Cardiac fibroblast (primary cell): Measurements from ENCODE around the gene POLR1H.
A peak's percentile ranks its signal among the peaks of the same experiment; 100 is the strongest.
"Not testable (repeated sequence)": the region's sequence is repeated elsewhere in the genome, so short reads cannot be mapped to it uniquely, and the experiment has no call there.

Experiments used
- DNase-seq, 2 donors: peaks; one replicate each; pipeline versions ENCODE4 v3.0.0 to v3.0.0-alpha.2; 2010; ENCODE audit warnings: low read depth in 2 of 2
- H3K4me3 ChIP-seq, 2 donors: replicated peaks in 1 of 2; 1 replicate in 1 of 2; 2 replicates in 1 of 2; pipeline ENCODE4 v1.5.1; 2011; ENCODE audit warnings: low read depth in 2 of 2, low read length in 2 of 2, mild to moderate bottlenecking in 2 of 2, moderate library complexity in 1 of 2
- TF ChIP-seq, protein P1 (sequence below): IDR thresholded peaks from one replicate; pipeline ENCODE4 v1.5.1; 2011; ENCODE audit warnings: low read depth, mild to moderate bottlenecking, low read length, inconsistent platforms

POLR1H gene, protein sequence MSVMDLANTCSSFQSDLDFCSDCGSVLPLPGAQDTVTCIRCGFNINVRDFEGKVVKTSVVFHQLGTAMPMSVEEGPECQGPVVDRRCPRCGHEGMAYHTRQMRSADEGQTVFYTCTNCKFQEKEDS

DNA sequence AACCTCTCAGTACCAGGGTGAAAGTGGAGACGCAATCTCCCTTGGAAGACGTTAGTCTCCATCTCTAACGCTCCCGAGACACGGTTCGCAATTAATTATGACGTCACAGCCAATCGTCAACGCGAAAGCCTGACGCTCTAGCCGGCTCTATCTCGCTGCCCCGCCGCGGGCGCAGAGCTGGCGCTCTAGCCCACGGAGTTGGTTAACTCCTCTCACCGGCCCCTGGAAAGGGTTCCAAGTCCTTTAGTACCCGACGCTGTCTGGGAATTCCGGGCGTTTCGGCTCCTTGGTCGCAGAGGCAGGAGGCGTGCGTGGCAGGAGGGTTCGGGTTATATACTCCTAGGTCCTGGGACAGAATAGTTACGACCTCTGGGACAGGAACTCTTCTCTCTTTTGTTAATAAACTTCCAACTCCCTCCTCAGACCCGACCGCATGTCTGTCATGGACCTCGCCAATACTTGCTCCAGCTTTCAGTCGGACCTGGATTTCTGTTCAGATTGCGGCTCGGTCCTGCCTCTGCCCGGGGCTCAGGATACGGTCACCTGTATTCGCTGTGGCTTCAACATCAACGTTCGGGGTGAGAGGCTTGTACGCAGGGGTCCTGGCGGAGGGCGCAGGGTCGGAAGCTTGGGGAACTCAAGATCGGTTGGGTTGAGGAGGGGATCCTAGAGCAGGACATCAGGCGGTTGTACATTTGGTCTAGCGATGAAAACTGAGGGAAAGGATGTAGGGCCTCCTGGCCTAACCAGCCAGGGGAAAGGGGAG is at the start of gene POLR1H:
TSS of gene POLR1H (plus strand) at position 174 of the 766 bp plus-strand sequence. CDS start at position 434, 260 bp downstream.
- peak within 1 kb of the TSS; percentile 75 to 84 for H3K4me3 ChIP-seq
- peak; percentile 97 for DNase-seq
- TF ChIP-seq, protein P1, sequence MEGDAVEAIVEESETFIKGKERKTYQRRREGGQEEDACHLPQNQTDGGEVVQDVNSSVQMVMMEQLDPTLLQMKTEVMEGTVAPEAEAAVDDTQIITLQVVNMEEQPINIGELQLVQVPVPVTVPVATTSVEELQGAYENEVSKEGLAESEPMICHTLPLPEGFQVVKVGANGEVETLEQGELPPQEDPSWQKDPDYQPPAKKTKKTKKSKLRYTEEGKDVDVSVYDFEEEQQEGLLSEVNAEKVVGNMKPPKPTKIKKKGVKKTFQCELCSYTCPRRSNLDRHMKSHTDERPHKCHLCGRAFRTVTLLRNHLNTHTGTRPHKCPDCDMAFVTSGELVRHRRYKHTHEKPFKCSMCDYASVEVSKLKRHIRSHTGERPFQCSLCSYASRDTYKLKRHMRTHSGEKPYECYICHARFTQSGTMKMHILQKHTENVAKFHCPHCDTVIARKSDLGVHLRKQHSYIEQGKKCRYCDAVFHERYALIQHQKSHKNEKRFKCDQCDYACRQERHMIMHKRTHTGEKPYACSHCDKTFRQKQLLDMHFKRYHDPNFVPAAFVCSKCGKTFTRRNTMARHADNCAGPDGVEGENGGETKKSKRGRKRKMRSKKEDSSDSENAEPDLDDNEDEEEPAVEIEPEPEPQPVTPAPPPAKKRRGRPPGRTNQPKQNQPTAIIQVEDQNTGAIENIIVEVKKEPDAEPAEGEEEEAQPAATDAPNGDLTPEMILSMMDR: no peak

DNA sequence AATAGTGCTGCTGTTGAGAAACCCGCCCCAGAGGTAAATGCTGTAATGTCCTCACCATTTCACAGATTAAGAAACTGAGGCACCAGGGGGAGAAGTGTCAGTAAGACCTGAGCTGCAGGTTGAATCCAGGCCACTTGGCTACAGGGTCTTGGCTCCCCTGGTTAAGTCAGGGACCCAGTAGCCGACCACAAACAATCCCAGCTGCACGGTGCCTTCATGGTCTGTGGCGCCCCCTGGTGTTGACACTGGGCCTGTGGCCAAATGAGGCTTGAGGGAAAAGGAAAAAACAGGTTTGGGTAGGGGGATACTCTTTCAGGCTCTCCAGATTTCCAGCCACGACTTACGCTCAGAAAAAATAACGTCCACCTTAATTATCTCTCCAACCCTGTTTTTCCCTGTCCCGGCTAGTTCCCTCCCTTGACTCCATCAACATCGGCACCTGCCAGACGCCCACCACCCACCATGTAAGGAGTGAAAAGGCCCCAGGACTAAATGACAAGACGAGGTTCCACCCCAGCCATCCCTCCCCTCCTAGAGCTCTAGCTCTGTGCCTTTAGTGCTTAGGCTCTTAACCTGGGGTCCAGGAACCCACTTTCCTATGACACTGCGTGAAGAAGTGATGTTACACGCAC is 47.7 kb upstream of the POLR1H start:
- TF ChIP-seq, protein P1: peak; percentile 84
- DNase-seq: peak in 1 of 2 donors; percentile 12
- H3K4me3 ChIP-seq: no peak overlapping the region

DNA sequence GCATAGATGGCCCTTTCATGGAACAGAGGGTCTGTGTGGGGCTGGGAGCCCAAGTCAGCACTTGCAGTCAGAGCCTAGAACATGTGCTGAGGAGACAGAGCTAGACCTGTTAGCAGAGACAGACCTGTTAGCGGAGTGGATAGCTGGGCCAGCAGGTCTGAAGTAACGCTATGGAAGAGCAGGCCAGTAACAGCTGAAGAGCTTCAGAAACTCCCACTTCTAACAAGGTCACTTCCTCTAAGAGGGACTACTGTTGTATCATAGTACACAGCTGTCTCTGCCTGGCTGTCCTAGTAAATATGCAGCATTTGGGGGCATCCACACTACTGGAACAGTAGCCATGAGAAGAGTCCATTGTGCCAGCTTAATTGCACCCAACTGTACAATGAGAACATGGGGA is 41.2 kb upstream of the POLR1H start:
- no peak for DNase-seq
- TF ChIP-seq, protein P1: no peak
- no peak overlapping the region for H3K4me3 ChIP-seq

DNA sequence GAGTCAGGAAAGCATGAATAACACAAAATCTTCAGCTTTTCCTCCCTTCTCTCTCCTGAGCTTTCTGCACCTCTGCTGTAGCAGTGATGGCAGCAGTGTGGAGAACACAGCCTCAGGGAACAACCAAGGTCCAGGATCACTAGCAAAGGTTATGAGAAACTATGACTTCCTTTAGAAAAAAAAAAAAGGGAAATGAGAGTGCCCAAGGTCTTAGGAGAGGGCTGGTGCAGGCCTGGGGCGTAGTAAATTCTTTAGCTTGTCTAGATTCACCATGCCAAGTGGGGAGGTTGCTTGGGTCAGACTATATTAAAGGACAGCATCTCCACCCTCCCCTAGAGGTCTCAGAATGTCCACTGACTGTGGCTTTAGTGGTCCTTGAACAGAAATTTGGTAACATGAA is 40.4 kb upstream of the POLR1H start:
- TF ChIP-seq, protein P1: no peak
- DNase-seq: no peak

DNA sequence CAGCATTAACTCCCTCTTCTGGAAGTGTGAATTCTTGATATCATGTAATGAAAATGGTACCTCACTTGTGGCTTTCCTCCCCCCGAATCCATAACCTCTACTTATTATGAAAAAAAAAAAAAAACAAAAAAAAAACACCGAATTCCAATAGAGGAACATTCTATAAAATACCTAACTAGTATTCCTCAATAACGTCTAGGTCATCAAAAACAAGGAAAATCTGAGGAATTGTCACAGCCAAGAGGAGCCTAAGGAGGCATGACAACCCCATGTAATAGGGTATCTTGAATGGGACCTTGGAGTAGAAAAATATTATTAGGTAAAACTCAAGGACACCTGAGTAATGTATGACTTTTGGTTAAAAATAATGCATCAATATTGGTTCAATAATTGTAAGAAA is 38.9 kb upstream of the POLR1H start:
- no peak overlapping the region for H3K4me3 ChIP-seq
- no peak for DNase-seq
- TF ChIP-seq, protein P1: no peak

More for the DNA sequence above, 40.4 kb upstream of the POLR1H start:
- H3K4me3 ChIP-seq: no peak overlapping the region

DNA sequence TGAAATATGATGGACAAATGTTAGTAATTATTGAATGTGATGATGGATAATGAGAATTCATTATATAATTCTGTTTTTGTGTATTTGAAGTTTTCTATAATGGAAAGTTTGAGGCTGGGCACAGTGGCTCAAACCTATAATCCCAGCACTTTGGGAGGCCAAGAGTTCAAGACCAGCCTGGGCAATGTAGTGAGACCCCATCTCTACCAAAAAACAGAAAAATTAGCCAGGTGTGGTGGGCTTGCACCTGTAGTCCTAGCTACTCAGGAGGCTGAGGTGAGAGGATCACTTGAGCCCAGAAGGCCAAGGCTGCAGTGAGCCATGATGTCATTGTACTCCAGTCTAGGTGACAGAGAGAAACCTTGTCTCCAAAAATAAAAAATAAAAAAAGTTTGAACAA is 38.4 kb upstream of the POLR1H start:
- not testable (repeated sequence) for DNase-seq

DNA sequence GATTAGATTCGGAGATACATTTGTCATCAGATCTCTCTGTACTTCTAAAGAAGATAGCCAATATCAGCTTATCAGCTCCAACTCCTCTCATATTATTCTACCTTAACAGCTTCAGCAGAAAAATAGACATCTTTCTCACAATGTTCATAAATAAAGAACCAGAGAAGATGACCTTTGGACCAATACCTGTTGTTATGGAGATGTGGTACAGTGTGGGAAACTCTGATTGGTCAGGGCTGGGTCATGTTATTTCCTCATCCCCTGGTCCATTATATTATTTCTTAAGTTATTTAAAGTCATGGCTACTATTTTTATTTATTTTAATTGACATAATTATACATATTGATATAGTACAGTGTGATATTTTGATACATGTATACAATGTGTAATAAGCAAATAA is 35.9 kb upstream of the POLR1H start:
- no peak for DNase-seq
- no peak overlapping the region for H3K4me3 ChIP-seq
- TF ChIP-seq, protein P1: no peak

More for the DNA sequence above, 38.4 kb upstream of the POLR1H start:
- H3K4me3 ChIP-seq: not testable (repeated sequence)
